Putamen (tissue), 1 donor: Measurements from ENCODE around the gene FAM114A2.
A peak's percentile ranks its signal among the peaks of the same experiment; 100 is the strongest.
"Not testable (repeated sequence)": the region's sequence is repeated elsewhere in the genome, so short reads cannot be mapped to it uniquely, and the experiment has no call there.

Experiments
- DNase-seq: peaks from one replicate; pipeline ENCODE4 v3.0.0-alpha.2; 2016; ENCODE audit warnings: low spot score

FAM114A2 gene

GRCh38 chr5:154038707-154039457 is at the start of gene FAM114A2, which contains the start of gene MFAP3:
Gene FAM114A2 (minus strand): TSS chr5:154038910. CDS start chr5:154034953, 3,957 bp downstream.
Gene MFAP3 (plus strand): TSS chr5:154038967. CDS start chr5:154049723, 10,756 bp downstream.
- DNase-seq, result peak; percentile 85

DNA sequence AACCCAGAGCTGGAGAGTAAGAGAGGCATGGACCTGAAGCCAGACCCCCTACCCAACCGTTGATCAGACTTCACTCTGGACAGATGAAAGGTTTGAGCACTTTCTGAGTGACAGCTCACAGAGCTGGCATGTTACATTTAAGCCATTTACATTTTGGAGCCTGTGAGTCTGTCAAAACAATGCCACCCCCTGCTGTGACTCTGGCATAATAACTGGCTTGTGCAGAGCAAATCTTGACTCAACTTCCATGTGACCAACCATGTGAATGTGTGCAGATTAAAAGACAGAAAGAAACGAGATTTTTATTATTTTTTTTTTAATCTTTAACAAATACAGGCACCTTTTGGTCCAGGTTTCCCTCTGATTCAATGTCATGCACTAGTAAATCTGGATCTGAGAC is 48.5 kb upstream of the FAM114A2 start:
- peak; percentile 49 for DNase-seq

DNA sequence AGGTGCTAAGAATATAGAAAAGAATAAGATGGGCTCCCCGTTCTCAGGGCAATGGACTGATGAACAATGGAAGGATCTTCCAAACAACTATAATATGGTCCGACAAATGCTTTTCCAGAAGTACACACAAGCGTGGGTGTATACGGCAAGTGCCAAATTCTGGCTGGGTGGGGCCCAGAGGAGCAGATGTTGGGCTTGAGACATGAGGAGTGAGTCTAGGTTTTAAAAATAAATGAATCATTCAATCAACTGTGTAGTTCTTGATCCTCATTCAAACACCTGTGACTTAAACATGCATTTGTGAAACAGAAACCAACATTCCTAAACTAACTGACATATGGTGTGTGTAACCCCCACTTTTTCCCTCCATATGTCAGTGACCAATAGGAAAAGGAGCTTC is 47.9 kb upstream of the FAM114A2 start:
- DNase-seq, result no peak

DNA sequence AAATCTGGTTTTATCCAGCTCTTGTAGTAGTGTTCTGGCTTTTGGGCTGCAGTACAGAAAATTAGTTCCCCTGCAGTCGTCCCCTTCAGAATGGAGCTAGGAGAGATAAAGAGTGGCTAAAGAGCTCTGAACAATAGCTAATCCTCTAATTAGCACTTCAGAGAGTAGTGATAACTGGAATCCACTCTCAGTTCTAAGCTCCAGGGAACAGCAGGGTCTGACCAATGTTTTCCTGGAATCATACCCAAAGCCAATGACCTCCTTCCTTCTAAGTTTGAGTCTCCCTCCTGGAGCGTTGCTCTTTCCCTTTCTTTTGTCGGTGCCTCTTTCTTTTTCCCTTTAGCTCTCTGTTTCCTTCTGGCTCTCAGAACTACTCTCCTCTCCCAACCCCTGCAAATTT is 47.4 kb upstream of the FAM114A2 start:
- no peak for DNase-seq

DNA sequence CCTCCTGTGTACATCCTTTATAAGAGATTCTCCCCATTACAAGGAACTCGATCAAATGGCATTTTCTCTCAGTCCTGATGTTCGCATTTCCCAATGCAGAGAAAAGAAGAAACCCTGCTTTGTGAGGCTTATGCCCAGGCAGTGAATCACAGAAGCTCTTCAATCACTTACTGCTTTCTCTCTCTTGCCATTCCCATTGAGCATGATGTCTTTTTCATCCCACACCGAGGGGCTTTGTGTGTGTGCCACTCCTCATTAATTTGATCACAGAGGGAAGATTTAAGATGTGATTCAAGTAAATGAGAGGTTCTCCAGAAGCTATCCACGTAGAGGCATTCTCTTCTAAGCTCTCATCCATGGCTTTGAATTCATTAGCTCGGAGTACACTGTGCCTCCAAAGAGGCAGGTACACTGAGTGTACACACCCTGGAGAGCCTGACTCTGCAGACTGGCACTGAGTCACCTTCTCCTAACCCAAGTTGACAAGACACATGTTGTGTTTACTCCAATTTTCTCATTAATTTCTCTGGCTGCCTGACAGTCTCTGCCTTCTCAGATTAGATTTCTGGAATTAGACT is 45.4 kb upstream of the FAM114A2 start:
- DNase-seq, result no peak

GRCh38 chr5:154081246-154081645 is 42.5 kb upstream of the FAM114A2 start:
- no peak for DNase-seq

DNA sequence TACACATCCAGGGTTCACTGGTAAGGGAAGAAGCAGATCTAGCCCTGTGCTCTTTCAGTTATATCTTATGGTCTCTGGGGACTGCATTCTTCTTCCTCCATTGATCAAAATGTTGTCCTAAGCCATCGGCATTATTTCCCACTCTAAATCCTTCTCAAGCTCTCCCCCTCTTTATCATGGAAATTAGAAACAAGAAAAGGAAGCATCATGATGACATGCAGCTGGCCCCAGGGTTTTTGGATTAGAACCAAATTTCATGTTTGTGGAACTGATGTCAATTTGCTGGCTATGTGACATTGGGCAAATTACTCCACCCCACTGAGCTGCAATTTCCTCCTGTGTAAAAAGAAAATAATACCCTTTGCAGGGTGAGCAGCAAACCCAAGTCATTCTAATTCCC is 39.6 kb upstream of the FAM114A2 start:
- DNase-seq, result no peak

DNA sequence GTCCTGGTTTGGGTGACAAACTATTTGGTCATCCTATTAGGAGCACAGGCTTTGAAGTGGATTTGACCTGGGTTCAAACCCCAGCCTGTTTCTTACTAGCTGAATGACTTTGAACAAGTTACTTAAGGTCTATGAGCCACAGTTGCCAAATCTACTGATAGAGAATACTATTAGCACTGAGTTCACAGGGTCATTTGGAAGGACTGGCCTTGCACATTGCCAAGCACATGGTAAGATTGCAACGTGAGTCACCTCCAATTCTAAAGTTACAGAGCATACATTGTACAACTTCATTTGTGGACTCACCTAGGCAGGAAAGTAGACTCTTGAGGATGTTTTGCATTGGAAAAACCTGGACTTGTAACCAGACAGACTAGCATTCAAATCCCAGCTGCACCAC is 39.0 kb upstream of the FAM114A2 start:
- no peak for DNase-seq

DNA sequence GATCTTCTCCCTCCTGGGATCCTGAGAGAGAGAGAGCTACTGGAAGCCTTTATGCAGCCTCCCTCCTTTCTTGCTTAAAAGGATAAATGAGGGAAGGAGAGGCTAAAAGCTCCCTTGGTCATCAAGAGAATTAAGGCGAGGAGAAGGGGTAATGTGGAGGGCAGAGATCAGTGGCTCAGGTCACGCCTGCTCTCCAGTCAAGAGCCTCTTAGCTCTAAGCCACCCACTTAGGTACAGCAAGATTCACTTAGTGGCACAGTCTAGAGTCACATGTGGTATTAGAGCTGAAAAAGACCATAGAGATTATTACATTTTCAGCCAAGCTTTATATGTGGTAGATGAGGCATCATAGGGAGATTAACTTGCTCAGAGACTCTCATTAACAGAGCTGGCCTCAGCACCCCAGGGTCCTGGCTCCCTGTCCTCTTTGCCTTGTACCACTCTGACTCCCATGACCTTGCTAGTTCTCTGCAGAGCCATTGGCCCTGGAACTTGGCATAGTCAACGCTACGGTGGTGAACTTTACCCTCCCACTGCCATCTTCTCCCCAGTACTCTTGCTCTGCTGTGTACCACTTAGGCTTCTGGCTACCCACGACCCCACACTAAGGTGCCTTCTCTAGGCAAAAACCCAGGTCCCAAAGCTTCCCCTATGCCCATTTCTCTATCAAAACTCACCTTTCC is 37.7 kb upstream of the FAM114A2 start:
- DNase-seq, result no peak

- peak; percentile 64 for DNase-seq
These were observed 33.9 kb upstream of the FAM114A2 start for GRCh38 chr5:154072414-154073171.

DNA sequence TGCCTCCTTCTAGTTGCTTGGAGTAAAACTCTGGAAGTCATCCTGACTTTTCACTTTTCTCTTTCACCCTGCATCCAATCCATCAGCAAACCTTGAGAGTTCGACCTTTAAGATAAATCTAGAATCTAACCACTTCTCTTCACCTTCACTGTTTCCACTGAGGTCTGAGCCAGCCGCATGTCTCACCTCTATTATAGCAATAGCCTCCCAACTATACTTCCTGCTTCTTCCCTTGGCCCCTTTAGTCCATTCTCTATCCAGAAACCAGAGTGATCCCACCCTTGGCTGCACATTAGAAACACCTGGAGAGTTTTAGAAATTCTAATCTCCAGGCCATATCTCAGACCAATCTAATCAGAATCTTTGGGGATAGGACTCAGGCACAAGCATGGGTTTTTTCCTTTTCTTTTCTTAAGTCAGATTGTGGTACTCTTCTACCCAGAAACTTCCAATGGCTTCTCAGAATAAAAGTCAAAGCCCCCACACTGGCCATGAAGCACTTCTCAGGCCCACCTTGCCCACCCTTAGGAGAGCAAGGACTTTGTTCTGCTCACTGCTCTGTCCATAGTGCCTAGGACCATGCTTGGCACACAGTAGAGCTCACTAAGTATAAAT is 33.2 kb upstream of the FAM114A2 start:
- DNase-seq, result no peak

DNA sequence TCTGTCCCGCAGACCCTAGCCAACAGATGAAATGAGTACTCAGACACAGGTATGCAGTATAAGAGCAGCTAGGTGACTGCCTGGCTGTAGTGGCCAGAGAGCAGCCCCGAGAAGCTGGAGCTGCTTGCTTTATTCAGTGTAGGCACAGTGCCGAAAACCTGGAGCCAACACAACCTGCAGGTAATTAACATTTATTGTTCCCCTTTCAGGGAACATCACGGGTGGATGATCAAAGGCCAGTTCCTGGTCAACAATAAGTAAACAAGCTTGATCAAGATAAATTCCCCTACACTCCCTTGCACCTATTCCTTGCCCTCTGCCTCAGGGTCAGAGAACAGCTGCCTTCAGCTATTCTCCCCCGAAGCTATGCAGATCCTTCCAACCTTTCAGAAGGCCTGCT is 31.1 kb upstream of the FAM114A2 start:
- DNase-seq, result not testable (repeated sequence)

- no peak for DNase-seq
These were observed 27.3 kb upstream of the FAM114A2 start for GRCh38 chr5:154065971-154066370.

DNA sequence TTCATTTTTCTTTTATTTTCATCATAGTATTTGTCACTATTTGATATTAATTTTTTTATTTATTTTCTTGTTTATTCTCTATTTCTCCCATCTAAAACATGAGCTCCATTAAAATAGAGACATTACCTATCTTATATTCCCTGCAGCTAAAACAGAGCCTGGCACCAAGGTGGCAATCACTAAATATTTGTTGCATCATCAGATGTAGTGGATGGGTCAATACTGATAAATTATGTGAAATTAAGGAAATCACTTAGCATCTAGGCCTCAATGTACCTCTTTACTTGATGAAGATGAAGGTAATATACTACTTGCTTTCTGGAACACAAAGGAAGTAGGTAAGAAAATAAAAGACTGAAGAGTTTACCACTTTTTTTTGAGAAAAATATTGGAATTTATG is 24.7 kb upstream of the FAM114A2 start:
- DNase-seq, result no peak

DNA sequence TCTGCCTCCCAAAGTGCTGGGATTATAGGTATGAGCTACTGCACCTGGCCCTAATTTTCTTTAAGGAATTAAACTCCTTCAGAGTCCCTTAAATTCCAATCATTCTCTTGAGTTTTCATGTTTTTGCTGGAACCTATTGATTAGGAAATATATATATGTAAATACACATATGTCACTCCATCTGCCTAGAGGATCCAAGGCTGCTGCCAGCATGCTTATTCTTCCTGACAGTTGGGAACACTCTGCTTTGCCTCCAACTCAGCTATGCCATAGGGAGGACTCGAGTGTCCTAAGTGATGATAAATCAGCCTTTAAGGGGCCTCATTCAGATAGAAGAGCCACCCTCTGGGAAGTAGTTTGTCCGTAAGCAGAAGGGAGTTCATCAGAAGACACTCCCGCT is 21.9 kb upstream of the FAM114A2 start:
- DNase-seq, result no peak

GRCh38 chr5:154059583-154059982 is 20.9 kb upstream of the FAM114A2 start:
- DNase-seq, result no peak

DNA sequence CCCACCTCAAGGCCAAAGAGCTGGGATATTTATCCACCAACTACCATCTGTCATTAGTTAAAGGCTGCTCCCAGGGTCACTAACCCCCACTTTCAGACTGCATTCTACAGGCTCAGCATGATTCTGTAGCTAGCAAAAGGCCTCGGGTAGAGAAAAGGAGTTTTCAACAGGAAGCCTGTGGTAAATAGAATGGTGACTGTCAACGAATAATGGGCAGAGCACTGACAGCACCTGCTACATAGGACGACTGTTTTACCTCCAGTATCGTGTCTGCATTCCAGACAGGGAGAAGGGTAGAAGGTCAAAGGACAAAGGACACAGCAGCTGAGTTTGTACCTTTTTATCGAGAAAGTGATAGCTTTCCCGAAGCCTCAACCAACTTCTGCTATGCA is 20.3 kb upstream of the FAM114A2 start:
- no peak for DNase-seq

DNA sequence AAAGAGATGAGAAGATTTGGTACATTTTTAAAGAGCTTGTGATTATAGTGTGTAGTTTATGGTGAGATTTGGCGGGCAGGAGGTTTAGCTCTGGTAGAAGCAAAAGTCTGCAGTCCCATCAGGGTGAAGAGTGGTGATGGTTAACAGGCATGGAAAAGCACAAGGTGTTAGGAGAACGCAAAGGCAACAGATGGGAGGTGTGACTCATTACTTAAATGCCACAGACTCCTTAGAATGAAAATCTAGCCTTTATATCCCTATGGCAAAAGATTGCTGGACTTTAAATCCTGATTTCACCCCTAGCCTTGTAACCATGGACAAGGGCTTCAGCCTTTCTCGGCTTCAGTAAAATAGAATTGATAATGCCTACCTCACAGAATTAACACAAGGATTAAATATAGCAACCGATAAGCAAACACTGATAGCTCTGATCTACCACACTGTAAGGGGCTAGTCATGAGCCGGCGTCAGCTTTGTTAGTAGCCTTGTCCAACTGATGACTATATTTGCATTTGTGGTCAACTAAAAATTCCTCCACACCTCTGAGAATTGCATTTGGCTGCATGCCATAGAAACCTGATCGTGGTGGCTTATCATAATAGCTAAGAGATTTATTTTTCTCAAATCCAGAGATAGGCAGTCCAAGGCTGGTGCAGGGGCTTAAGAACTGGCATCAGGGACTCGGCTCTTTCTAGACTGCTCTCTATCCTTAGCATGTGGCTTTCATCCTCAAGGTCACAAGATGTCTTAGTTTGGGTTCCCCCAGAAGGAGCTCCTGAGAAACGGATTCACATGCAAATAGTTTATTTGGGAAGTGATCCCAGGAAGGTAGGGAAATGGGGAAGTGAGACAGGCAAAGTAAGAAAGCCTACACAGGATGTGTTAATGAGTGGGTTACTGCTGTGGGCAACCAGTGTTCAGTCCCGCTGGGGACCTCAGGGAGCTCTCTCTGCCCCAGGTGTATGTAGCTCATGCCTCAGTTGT is 19.6 kb upstream of the FAM114A2 start:
- DNase-seq, result no peak

DNA sequence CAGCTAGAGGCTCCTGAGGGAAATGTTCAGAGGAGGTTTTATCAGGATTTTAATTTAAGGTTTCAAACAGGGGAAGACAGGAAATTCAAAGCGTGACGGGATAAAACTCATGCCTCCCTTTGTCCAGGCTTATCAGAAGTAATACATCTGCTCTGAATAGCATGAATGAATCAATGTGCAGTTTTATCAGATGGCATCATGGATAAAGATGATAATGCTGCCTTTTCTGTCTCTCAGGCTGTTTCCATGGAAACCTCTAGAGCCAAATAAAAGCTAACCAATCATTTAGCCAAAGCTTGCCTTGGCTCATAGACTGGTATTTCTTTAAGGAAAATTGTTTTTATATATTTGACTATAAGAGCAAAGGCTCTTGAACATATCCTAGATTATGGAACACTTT is 16.5 kb upstream of the FAM114A2 start:
- DNase-seq, result no peak

DNA sequence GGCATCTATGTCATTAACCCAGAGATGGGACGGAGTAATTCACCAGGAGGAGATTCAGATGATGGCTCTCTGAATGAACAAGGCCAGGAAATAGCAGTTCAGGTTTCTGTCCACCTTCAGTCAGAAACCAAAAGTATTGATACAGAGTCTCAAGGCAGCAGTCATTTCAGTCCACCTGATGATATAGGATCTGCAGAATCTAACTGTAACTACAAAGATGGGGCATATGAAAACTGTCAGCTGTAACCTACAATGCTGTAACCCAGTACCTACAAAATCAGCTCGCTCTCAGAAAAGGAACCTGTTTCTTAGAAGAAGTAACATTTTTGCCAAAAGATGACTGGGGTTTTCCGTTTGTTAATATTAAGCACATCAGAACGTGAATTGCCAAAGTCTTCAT is 14.8 kb upstream of the FAM114A2 start:
- no peak for DNase-seq

- DNase-seq, result peak; percentile 17
These were observed 10.9 kb upstream of the FAM114A2 start for GRCh38 chr5:154049636-154050035.
